Right lobe of liver (tissue), 6 donors: ENCODE data around the gene RBM45. TPM values are rescaled to one million over a fixed set of nuclear protein-coding genes. Genes with fewer than 3 reads are reported as not detected.

Experiments
- ATAC-seq, 4 donors: fragments of 200-7000 bp; cut with Tn5 transposase; one replicate each; pipeline ENCODE4 v1.9.1; 2020; ENCODE audit warnings: mild to moderate bottlenecking in 4 of 4, moderate library complexity in 4 of 4
- DNase-seq, 3 donors: peaks; one replicate each; pipeline ENCODE4 v3.0.0-alpha.2; 2020
- H3K27ac ChIP-seq, 3 donors: fragments of 200-600 bp; one replicate each; pipeline ENCODE4 v1.8.0; 2022
- H3K27me3 ChIP-seq, 2 donors: fragments of 200-600 bp; one replicate each; pipeline ENCODE4 v1.8.0; 2022
- H3K36me3 ChIP-seq, 4 donors: fragments of 200-600 bp; sonication (generic) in 1 of 4; one replicate each; pipeline versions ENCODE4 v1.5.1 to v1.8.0; 2017 to 2022; ENCODE audit warnings: control low read depth in 1 of 4
- H3K4me1 ChIP-seq, 4 donors: fragments of 200-600 bp; sonication (generic) in 1 of 4; one replicate each; pipeline versions ENCODE4 v1.5.1 to v1.8.0; 2017 to 2022; ENCODE audit warnings: control low read depth in 1 of 4
- H3K4me3 ChIP-seq, 3 donors: fragments of 200-600 bp; one replicate each; pipeline ENCODE4 v1.8.0; 2022
- H3K9me3 ChIP-seq, 4 donors: fragments of 200-600 bp; sonication (generic) in 1 of 4; one replicate each; pipeline versions ENCODE4 v1.5.1 to v1.8.0; 2017 to 2022; ENCODE audit warnings: control low read depth in 1 of 4
- POLR2A ChIP-seq: fragments of 450-650 bp; IDR thresholded peaks from one replicate; pipeline ENCODE4 v1.6.1; 2017; ENCODE audit warnings: antibody characterized with exemption, mild to moderate bottlenecking
- WGBS: methylation state at CpG from one replicate; pipeline ENCODE4 v1.1.6; 2018; ENCODE audit warnings: low coverage, low lambda C conversion rate; ENCODE audit not compliant: insufficient coverage; ENCODE audit errors: missing lambda C conversion rate; 5-methylcytosine and 5-hydroxymethylcytosine counted together
- intact Hi-C, 2 donors: fragments of 100-400 bp; cut with DNase I; formaldehyde crosslinking; loops; one replicate each; pipeline versions ENCODE4 v1.11.2 to v1.14.1; 2022
- total RNA-seq, 6 experiments: library from RNA; depleted of rRNA in 2 of 6; stranded (reverse); fragments of >200 nt in 2 of 6; fragmentation: NEBNext Ultra II Directional in 3 of 6; extraction: Animal tissue kit (Norgen Biotek cat#: 25700) in 3 of 6; gene quantifications; one replicate each; pipeline versions ENCODE4 v1.1.0 to v1.2.4, GENCODE V29; 2016 to 2023
- TF ChIP-seq, protein P1 (sequence below), 4 donors: fragments of 200-600 bp in 3 of 4; fragments of 450-650 bp in 1 of 4; IDR thresholded peaks; one replicate each; pipeline versions ENCODE4 v1.5.1 to v1.8.0; 2016 to 2022; ENCODE audit warnings: antibody characterized with exemption in 4 of 4, mild to moderate bottlenecking in 2 of 4
- donor health status: DM: no; HTN: yes; CAD: no.
- donor health status: DM: no; HTN: no; CAD: no.
- donor health status: DM: no; HTN: no; CAD: no.
- donor health status: DM: no; HTN: yes; CAD: no.
- donor health status: DM: no; HTN: yes; CAD: no.

RBM45 gene
- total RNA-seq, 6 experiments from 2014 or later = 5.1 to 7.4 (median 5.6) TPM

DNA sequence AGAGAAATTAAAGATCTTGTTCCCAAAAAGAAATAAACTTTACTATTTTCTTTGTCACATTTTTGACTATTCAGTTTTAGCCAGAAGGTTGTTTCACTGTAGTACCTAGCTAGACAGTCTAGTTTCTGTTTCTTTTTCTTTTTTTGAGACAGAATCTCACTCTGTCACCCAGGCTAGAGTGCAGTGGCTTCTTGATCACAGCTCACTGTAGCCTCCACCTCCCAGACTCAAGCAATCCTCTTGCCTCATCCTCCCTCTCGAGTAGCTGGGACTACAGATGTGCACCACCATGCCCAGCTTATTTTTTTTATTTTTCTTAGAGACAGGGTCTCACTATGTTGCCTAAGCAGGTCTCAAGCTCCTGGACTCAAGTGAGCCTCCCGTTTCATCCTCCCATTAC lies 2.2 kb downstream of the RBM45 start:
- Histone ChIP-seq H3K9me3 (no peaks in the 10 kb centered on the region), H3K27ac (no peak overlapping the region), H3K36me3 (peaks cover 0 to 8% (median 0%) of the 10 kb centered on the region in 4 donors), H3K4me3 (no peak overlapping the region), H3K27me3 (no peaks in the 10 kb centered on the region), H3K4me1 (peaks cover 0 to 7% (median 2%) of the 10 kb centered on the region in 4 donors)
- ATAC-seq (no peak), DNase-seq (no peak)
- intact Hi-C loops = no loop called here
- 83% methylated on average over 2 of the region's 2 CpGs for WGBS
- TF ChIP-seq POLR2A = no peak
- TF ChIP-seq, protein P1, sequence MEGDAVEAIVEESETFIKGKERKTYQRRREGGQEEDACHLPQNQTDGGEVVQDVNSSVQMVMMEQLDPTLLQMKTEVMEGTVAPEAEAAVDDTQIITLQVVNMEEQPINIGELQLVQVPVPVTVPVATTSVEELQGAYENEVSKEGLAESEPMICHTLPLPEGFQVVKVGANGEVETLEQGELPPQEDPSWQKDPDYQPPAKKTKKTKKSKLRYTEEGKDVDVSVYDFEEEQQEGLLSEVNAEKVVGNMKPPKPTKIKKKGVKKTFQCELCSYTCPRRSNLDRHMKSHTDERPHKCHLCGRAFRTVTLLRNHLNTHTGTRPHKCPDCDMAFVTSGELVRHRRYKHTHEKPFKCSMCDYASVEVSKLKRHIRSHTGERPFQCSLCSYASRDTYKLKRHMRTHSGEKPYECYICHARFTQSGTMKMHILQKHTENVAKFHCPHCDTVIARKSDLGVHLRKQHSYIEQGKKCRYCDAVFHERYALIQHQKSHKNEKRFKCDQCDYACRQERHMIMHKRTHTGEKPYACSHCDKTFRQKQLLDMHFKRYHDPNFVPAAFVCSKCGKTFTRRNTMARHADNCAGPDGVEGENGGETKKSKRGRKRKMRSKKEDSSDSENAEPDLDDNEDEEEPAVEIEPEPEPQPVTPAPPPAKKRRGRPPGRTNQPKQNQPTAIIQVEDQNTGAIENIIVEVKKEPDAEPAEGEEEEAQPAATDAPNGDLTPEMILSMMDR (IDR thresholded peaks at IDR 0.05) = no peak

DNA sequence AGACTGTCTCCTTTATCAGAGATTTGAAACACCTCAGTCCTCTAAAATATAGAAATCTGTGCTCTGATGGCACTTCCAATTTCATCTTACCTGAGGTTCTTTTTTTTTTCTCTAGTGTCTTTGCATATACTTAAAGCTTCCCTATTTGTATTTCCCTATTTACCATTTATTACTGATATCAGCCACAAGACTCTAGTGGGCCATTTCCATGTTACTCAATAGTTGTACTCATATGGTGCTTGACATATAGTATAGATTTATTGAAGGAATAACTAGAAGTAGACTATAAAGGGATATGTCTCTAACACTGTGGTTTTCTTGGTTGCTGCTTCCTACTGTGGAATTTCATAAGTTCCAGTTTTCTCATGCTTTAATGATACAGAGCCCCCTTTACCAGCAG lies 3.0 kb downstream of the RBM45 start:
- intact Hi-C loops = no loop called here
- H3K4me3 ChIP-seq = no peak overlapping the region
- H3K4me1 ChIP-seq = peaks cover 0 to 7% (median 2%) of the 10 kb centered on the region in 4 donors
- H3K27me3 ChIP-seq = no peaks in the 10 kb centered on the region
- peaks cover 0 to 10% (median 0%) of the 10 kb centered on the region in 4 donors for H3K36me3 ChIP-seq
- H3K27ac ChIP-seq = no peak overlapping the region
- TF ChIP-seq, protein P1 (IDR thresholded peaks at IDR 0.05) = no peak
- TF ChIP-seq POLR2A = no peak
- no peak for DNase-seq
- ATAC-seq = no peak
- no peaks in the 10 kb centered on the region for H3K9me3 ChIP-seq

DNA sequence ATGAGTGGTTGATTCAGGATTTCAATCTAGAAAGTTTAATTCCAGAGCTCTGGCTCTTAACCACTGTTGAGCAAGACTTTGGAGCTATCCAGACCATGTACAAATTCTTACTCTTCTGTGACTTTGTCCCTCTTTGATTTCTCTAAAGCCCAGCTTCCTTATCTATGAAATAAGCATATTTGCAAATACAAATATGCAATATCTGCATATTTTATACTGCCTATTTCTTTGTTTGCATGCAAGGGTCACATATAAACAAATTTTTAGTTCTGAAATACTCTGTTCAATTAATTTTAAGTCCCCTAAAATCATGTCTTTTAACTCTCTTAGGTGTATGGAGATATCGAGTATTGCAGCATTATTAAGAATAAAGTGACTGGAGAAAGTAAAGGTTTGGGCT lies 5.5 kb downstream of the RBM45 start:
- H3K27ac ChIP-seq = no peak overlapping the region
- no peaks in the 10 kb centered on the region for H3K9me3 ChIP-seq
- ATAC-seq = no peak
- WGBS = 100% methylated on average over 1 of the region's 1 CpG
- H3K4me1 ChIP-seq = peaks cover 0 to 7% (median 2%) of the 10 kb centered on the region in 4 donors
- H3K36me3 ChIP-seq = peaks cover 0 to 17% (median 5%) of the 10 kb centered on the region in 4 donors
- no peak overlapping the region for H3K4me3 ChIP-seq
- DNase-seq = no peak
- intact Hi-C loops = no loop called here
- no peaks in the 10 kb centered on the region for H3K27me3 ChIP-seq
- TF ChIP-seq, protein P1 (IDR thresholded peaks at IDR 0.05) = no peak
- no peak for TF ChIP-seq POLR2A

DNA sequence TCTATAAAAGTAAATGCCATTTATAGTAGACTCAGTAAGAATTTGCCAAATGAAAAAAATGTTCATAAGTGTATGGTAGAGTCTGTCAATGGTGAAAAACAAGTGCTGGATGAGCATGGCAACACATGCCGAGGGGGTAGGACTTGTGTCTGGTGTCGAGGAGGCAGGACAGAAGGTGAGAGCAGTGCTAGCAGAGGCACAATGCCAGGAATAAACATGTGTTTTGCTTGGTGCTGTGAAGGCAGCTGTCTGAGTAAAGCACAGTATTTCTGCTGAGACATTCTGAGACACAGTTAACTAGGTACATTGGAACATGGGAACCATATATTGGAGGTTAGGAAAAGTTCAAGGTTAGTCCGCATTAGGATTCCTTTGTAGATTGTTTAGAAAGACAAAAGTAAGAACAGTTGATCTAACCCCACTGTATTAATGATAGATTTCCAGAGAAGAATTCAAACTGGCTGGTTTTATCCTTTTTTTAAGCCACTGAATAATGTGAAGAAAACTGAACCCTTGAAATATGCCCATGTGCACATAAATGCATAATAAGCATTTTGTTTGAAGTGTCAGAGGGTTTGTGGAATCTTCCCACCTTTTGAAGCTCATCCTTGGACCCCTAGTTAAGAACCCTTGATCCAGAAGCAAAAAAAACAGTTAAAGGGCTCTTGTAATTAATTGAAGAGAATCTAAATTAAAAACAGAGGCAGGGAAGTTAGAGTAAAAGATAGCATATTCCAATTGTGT lies 7.1 kb downstream of the RBM45 start:
- DNase-seq (no peak), ATAC-seq (no peak)
- no peaks in the 10 kb centered on the region for H3K4me1 ChIP-seq
- peaks cover 0 to 28% (median 11%) of the 10 kb centered on the region in 4 donors for H3K36me3 ChIP-seq
- no peaks in the 10 kb centered on the region for H3K27me3 ChIP-seq
- H3K4me3 ChIP-seq = no peak overlapping the region
- intact Hi-C loops = no loop called here
- 90% methylated on average over 3 of the region's 3 CpGs for WGBS
- H3K27ac ChIP-seq = no peak overlapping the region
- TF ChIP-seq, protein P1 (IDR thresholded peaks at IDR 0.05) = no peak
- no peak for TF ChIP-seq POLR2A
- H3K9me3 ChIP-seq = no peaks in the 10 kb centered on the region
